CD4-positive, alpha-beta T cell (primary cell): ENCODE results near the gene SECISBP2. TPM values are rescaled to one million over a fixed set of nuclear protein-coding genes. Genes with fewer than 3 reads are reported as not detected.

ENCODE experiments used
- ATAC-seq: fragments of 200-7000 bp; cut with Tn5 transposase; one replicate; pipeline ENCODE4 v1.10.0; 2022; ENCODE audit warnings: mild to moderate bottlenecking; ENCODE audit not compliant: poor library complexity
- CTCF ChIA-PET: fragments of 350-600 bp; sonication (Branson Sonifier 250); formaldehyde crosslinking; loops from one replicate; lab custom pipeline; 2021; ENCODE audit warnings: antibody characterized with exemption, inconsistent platforms; lab: Charles Lee
- POLR2A ChIA-PET: fragments of 350-600 bp; sonication (Branson Sonifier 250); formaldehyde crosslinking; loops from one replicate; lab custom pipeline; 2021; ENCODE audit warnings: antibody characterized with exemption, inconsistent platforms; lab: Charles Lee
- DNase-seq, 14 experiments: peaks; one replicate each; pipeline ENCODE4 v3.0.0-alpha.2; 2013 to 2020; ENCODE audit warnings: mixed read lengths in 2 of 14
- H3K27ac ChIP-seq, 2 donors: one replicate each; pipeline versions ENCODE4 v1.5.1 to v1.7.0; 2013; ENCODE audit warnings: low read length in 2 of 2, low read depth in 1 of 2, mild to moderate bottlenecking in 1 of 2
- H3K27me3 ChIP-seq, 2 experiments: 1 replicate in 1 of 2; 2 replicates in 1 of 2; pipeline versions ENCODE4 v1.6.1 to v1.7.0; 2013; ENCODE audit warnings: low read length in 2 of 2, control low read depth in 1 of 2, mild to moderate bottlenecking in 1 of 2, moderate library complexity in 1 of 2; ENCODE audit not compliant: insufficient read depth in 2 of 2, control insufficient read depth in 1 of 2
- H3K36me3 ChIP-seq: one replicate; pipeline ENCODE4 v1.6.1; 2013; ENCODE audit warnings: low read length, control low read depth; ENCODE audit not compliant: insufficient read depth
- H3K4me1 ChIP-seq: one replicate; pipeline ENCODE4 v1.6.1; 2013; ENCODE audit warnings: low read length, control low read depth; ENCODE audit not compliant: insufficient read depth
- H3K4me3 ChIP-seq: one replicate; pipeline ENCODE4 v1.5.1; 2013; ENCODE audit warnings: mild to moderate bottlenecking, low read length, moderate library complexity
- H3K9me3 ChIP-seq, 2 experiments: 1 replicate in 1 of 2; 2 replicates in 1 of 2; pipeline versions ENCODE4 v1.6.1 to v1.7.0; 2013; ENCODE audit warnings: low read length in 2 of 2, mild to moderate bottlenecking in 2 of 2, control low read depth in 1 of 2, moderate library complexity in 1 of 2; ENCODE audit not compliant: control insufficient read depth in 1 of 2, insufficient read depth in 1 of 2
- H3K27ac Mint-ChIP-seq: one replicate; pipeline ENCODE4 v1.8.0; 2020; ENCODE audit warnings: mixed read lengths
- H3K27me3 Mint-ChIP-seq: one replicate; pipeline ENCODE4 v1.8.0; 2021; ENCODE audit warnings: mixed read lengths
- H3K36me3 Mint-ChIP-seq: one replicate; pipeline ENCODE4 v1.8.0; 2021; ENCODE audit warnings: low read depth, mixed read lengths
- H3K4me1 Mint-ChIP-seq: one replicate; pipeline ENCODE4 v1.8.0; 2021; ENCODE audit warnings: low read depth, mixed read lengths
- H3K4me3 Mint-ChIP-seq: one replicate; pipeline ENCODE4 v1.8.0; 2020; ENCODE audit warnings: mild to moderate bottlenecking, mixed read lengths
- H3K9me3 Mint-ChIP-seq: one replicate; pipeline ENCODE4 v1.8.0; 2020; ENCODE audit warnings: mixed read lengths
- intact Hi-C, 2 experiments: fragments of 100-400 bp; cut with DNase I in 1 of 2; cut with micrococcal nuclease in 1 of 2; formaldehyde crosslinking; loops; one replicate each; pipeline versions ENCODE4 v1.15.1 to v1.9.0; 2023 to 2025; cut with DNase I, micrococcal nuclease
- total RNA-seq, 174 experiments: library from RNA in 2 of 174; stranded (reverse) in 2 of 174; gene quantifications; one replicate each; pipeline ENCODE4 v1.2.3 and lab custom pipeline; 2021 to 2026
- TF ChIP-seq, protein P1 (sequence below): fragments of 200-600 bp; IDR thresholded peaks from one replicate; pipeline ENCODE4 v1.8.0; 2022; ENCODE audit warnings: antibody characterized with exemption, mild to moderate bottlenecking

SECISBP2 gene
- total RNA-seq, 2 experiments from 2014 or later: 109 to 112 TPM

DNA sequence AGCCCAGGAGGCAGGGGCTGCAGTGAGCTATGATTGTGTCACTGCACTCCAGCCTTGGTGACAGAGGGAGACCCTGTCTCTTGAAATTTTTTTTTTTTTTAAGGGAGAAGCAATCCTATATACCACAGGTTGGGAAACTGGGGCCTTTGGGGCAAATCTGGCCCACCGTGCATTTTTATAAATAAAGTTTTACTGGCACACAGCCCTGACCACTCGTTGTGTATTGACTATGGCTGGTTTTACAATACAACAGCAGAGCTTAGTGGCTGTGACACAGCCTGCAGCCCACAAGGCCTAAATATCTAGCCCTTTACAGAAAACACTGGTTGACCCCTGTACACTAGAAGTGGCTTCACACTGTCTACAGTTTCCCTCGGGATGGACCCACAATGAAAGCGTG is 58.0 kb downstream of the SECISBP2 start:
- H3K27me3 Mint-ChIP-seq: no peaks in the 10 kb centered on the region
- POLR2A ChIA-PET: interaction anchor here (0.6 kb wide), 1 partner anchor 22 kb away, joined by 3 read pairs; no protein-coding TSS in a partner anchor
- Histone ChIP-seq H3K9me3 (peaks cover 0 to 6% of the 10 kb centered on the region in 2 experiments), H3K27ac (peak overlapping the region in 1 of 2 donors; percentile 1), H3K4me3 (no peak overlapping the region), H3K36me3 (peaks cover 49% of the 10 kb centered on the region), H3K4me1 (peaks cover 55% of the 10 kb centered on the region), H3K27me3 (no peaks in the 10 kb centered on the region)
- H3K4me3 Mint-ChIP-seq: no peak overlapping the region
- H3K9me3 Mint-ChIP-seq: no peaks in the 10 kb centered on the region
- peaks cover 60% of the 10 kb centered on the region for H3K36me3 Mint-ChIP-seq
- intact Hi-C loops: no loop called here
- H3K27ac Mint-ChIP-seq: peak overlapping the region; percentile 71
- ATAC-seq (no peak), DNase-seq (no peak)
- H3K4me1 Mint-ChIP-seq: peaks cover 40% of the 10 kb centered on the region
- CTCF ChIA-PET: no interaction called here
- TF ChIP-seq, protein P1, sequence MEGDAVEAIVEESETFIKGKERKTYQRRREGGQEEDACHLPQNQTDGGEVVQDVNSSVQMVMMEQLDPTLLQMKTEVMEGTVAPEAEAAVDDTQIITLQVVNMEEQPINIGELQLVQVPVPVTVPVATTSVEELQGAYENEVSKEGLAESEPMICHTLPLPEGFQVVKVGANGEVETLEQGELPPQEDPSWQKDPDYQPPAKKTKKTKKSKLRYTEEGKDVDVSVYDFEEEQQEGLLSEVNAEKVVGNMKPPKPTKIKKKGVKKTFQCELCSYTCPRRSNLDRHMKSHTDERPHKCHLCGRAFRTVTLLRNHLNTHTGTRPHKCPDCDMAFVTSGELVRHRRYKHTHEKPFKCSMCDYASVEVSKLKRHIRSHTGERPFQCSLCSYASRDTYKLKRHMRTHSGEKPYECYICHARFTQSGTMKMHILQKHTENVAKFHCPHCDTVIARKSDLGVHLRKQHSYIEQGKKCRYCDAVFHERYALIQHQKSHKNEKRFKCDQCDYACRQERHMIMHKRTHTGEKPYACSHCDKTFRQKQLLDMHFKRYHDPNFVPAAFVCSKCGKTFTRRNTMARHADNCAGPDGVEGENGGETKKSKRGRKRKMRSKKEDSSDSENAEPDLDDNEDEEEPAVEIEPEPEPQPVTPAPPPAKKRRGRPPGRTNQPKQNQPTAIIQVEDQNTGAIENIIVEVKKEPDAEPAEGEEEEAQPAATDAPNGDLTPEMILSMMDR: no peak

DNA sequence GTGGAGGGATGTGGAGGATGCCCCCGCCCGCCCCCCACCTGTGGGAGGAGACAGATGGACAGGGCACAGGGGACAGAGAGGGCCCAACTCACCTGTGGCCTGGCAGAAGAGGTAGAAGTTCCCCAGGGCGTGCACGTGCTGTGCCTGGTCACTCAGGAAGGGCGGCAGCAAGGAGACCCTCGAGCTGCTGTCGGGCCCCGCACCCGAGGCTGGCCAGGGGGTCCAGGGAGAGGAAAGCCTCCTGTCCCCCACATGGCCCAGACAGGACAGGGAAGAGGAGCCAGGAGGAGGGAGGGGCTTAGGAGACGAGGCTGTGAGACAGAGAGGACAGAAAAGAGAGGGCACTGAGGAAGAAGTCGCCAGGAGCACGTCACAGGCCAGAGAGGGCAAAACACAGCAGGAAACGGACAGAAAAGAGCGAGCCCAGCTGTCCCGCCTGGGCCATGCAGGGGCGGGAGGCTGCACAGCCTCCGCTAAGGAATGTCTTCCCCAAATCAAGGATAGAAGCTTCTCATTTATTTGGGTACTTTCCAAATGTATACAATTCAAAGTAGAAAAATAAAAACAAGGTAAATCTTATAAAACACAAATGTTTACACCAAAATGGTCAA is 58.5 kb downstream of the SECISBP2 start:
- no peak overlapping the region for H3K27ac ChIP-seq
- peaks cover 55% of the 10 kb centered on the region for H3K36me3 ChIP-seq
- TF ChIP-seq, protein P1: no peak
- Mint-ChIP-seq H3K36me3 (peaks cover 65% of the 10 kb centered on the region), H3K4me3 (no peak overlapping the region), H3K9me3 (no peaks in the 10 kb centered on the region), H3K4me1 (peaks cover 45% of the 10 kb centered on the region), H3K27me3 (no peaks in the 10 kb centered on the region), H3K27ac (peak overlapping the region; percentile 71)
- ChIA-PET CTCF (no interaction called here), POLR2A (no interaction called here)
- DNase-seq (no peak), ATAC-seq (no peak)
- H3K9me3 ChIP-seq: peaks cover 0 to under 1% of the 10 kb centered on the region in 2 experiments
- no peak overlapping the region for H3K4me3 ChIP-seq
- peaks cover 58% of the 10 kb centered on the region for H3K4me1 ChIP-seq
- intact Hi-C loops: no loop called here
- H3K27me3 ChIP-seq: no peaks in the 10 kb centered on the region

DNA sequence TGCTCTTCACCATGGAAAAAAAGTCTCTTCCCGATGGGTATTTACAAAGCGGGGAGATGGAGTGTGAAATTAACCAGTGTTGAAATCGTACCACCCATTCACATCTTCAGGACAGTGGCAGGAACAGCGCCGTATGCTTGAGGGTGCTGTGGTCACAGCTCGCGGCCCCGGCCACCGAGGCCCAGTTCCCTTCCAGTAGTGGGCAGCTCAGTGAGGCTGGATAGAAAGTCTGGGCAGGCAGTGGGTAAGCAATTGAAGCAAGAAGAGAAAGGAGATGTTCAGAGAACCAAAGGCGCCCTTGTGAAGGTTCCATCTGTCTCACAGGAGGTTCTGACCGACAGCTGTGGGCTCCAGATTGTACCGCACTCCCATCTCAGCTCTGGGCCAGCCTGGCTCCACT is 59.1 kb downstream of the SECISBP2 start:
- POLR2A ChIA-PET: no interaction called here

More for the DNA sequence above, 59.1 kb downstream of the SECISBP2 start:
- no peaks in the 10 kb centered on the region for H3K27me3 ChIP-seq
- H3K27ac ChIP-seq: no peak overlapping the region
- TF ChIP-seq, protein P1: no peak
- H3K27ac Mint-ChIP-seq: peak overlapping the region; percentile 71
- H3K36me3 Mint-ChIP-seq: peaks cover 71% of the 10 kb centered on the region
- intact Hi-C loops: no loop called here
- DNase-seq: no peak
- H3K4me3 Mint-ChIP-seq: no peak overlapping the region
- no peaks in the 10 kb centered on the region for H3K9me3 ChIP-seq
- no peak overlapping the region for H3K4me3 ChIP-seq
- CTCF ChIA-PET: no interaction called here
- peaks cover 61% of the 10 kb centered on the region for H3K4me1 ChIP-seq
- ATAC-seq: no peak
- H3K36me3 ChIP-seq: peaks cover 60% of the 10 kb centered on the region
- no peaks in the 10 kb centered on the region for H3K9me3 Mint-ChIP-seq
- peaks cover 46% of the 10 kb centered on the region for H3K4me1 Mint-ChIP-seq
- no peaks in the 10 kb centered on the region for H3K27me3 Mint-ChIP-seq
